ENCODE measurements around the gene CAMK2B. TPM values are rescaled to one million over a fixed set of nuclear protein-coding genes. Genes with fewer than 3 reads are reported as not detected.

The CAMK2B gene
- total RNA-seq, 1 donor from 2014 or later = 98.0 TPM

DNA sequence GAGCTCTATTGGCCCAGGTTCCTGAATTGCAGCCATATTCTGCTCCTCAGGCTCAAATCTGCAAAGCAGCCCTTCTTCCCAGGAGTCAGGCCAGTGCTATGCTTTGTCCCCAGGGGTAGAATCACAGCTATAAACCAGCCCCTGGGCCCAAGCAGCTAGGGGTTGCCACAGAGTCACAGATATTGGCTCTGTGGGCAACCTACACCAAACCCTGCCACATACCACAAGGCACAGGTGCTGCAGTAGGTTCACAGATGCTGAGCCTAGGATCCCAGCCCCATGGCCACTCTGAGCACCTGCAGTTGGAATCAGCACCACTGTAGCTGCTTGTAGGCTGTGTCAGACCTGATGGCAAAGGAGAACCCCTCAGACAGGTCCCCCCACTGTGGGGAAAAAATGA, 43.1 kb upstream of the CAMK2B start:
- Histone ChIP-seq H3K9me3 (replicated peaks) (no peaks in the 10 kb centered on the region), H3K4me1 (no peaks in the 10 kb centered on the region), H3K27ac (replicated peaks) (no peak overlapping the region), H3K27me3 (ENCODE audit: low read depth) (peaks cover 14% of the 10 kb centered on the region), H3K4me3 (no peak overlapping the region), H3K36me3 (no peaks in the 10 kb centered on the region)
- intact Hi-C loops (cut with micrococcal nuclease) = no loop called here
- TF ChIP-seq, protein P1, sequence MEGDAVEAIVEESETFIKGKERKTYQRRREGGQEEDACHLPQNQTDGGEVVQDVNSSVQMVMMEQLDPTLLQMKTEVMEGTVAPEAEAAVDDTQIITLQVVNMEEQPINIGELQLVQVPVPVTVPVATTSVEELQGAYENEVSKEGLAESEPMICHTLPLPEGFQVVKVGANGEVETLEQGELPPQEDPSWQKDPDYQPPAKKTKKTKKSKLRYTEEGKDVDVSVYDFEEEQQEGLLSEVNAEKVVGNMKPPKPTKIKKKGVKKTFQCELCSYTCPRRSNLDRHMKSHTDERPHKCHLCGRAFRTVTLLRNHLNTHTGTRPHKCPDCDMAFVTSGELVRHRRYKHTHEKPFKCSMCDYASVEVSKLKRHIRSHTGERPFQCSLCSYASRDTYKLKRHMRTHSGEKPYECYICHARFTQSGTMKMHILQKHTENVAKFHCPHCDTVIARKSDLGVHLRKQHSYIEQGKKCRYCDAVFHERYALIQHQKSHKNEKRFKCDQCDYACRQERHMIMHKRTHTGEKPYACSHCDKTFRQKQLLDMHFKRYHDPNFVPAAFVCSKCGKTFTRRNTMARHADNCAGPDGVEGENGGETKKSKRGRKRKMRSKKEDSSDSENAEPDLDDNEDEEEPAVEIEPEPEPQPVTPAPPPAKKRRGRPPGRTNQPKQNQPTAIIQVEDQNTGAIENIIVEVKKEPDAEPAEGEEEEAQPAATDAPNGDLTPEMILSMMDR (IDR thresholded peaks at IDR 0.05; ENCODE audit: borderline replicate concordance) = no peak
- DNase-seq = no peak

DNA sequence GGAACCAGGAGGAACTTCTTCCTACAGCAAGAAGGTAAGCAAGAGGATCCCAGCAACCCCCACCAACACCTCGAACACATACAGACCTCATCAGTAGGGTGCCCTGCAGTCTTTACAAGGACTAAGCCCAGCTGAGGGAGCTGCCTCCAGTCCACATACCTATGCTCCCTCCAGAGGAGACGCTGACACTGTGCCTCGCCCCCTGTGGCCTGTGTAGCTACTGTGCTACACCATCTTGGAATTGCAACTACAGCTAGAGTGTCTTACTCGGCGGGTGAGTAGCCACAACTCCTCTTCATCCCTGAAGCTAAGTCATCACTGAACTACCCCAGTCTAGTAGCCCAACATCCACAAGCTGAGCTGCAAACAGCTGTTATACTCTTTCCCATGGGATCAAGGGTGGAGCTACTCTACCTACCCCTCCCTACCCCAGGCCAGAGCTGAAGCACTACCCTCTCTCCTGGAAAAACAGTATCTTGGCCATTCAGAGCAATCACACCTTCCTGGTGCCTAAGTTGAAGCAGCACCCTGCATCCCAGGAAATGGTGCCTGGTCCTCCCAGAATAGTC, 42.2 kb upstream of the CAMK2B start:
- Histone ChIP-seq H3K9me3 (replicated peaks) (no peaks in the 10 kb centered on the region), H3K4me1 (no peaks in the 10 kb centered on the region), H3K27ac (replicated peaks) (no peak overlapping the region), H3K36me3 (no peaks in the 10 kb centered on the region), H3K4me3 (no peak overlapping the region), H3K27me3 (ENCODE audit: low read depth) (peaks cover 14% of the 10 kb centered on the region)
- TF ChIP-seq, protein P1 (IDR thresholded peaks at IDR 0.05; ENCODE audit: borderline replicate concordance) = no peak
- intact Hi-C loops (cut with micrococcal nuclease) = no loop called here
- DNase-seq = no peak

DNA sequence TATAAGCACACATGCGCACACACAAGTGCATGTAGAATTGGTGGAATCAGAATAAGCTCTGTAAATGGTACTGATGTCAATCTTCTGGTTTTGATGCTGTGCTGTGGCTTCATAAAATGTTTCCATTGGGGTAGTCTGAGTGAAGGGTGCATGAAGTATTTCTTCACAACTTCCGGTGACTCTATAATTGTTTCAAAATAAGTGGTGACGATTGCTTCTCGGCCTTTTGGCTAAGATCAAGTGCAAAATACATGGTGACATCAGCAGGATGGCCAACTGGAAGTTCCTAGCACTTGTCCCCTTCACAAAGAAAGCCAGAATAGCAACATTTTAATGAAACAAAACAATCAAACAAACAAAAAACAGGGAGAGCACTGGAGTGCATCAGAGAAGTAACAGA, 41.6 kb upstream of the CAMK2B start:
- H3K27me3 ChIP-seq (ENCODE audit: low read depth) = peaks cover 14% of the 10 kb centered on the region
- H3K4me1 ChIP-seq = no peaks in the 10 kb centered on the region
- intact Hi-C loops (cut with micrococcal nuclease) = no loop called here
- no peak overlapping the region for H3K27ac ChIP-seq (replicated peaks)
- no peaks in the 10 kb centered on the region for H3K9me3 ChIP-seq (replicated peaks)
- TF ChIP-seq, protein P1 (IDR thresholded peaks at IDR 0.05; ENCODE audit: borderline replicate concordance) = no peak
- DNase-seq = no peak
- no peak overlapping the region for H3K4me3 ChIP-seq
- no peaks in the 10 kb centered on the region for H3K36me3 ChIP-seq

DNA sequence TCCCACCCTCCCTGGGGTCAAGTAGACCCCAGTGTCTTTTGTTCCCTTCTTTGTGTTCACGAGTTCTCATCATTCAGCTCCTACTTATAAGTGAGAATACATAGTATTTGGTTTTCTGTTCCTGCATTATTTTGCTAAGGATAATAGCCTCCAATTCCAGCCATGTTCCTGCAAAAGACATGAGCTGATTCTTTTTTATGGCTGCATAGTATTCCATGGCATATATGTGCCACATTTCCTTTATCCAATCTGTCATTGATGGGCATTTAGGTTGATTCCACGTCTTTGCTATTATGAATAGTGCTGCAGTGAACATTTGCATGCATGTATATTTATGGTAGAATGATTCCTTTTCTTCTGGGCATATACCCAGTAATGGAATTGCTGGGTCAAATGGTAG, 28.3 kb upstream of the CAMK2B start:
- Histone ChIP-seq H3K36me3 (no peaks in the 10 kb centered on the region), H3K9me3 (replicated peaks) (peaks cover 18% of the 10 kb centered on the region), H3K4me3 (no peak overlapping the region), H3K27me3 (ENCODE audit: low read depth) (no peaks in the 10 kb centered on the region), H3K4me1 (peaks cover 10% of the 10 kb centered on the region), H3K27ac (replicated peaks) (no peak overlapping the region)
- TF ChIP-seq, protein P1 (IDR thresholded peaks at IDR 0.05; ENCODE audit: borderline replicate concordance) = no peak
- DNase-seq = no peak
- intact Hi-C loops (cut with micrococcal nuclease) = no loop called here

DNA sequence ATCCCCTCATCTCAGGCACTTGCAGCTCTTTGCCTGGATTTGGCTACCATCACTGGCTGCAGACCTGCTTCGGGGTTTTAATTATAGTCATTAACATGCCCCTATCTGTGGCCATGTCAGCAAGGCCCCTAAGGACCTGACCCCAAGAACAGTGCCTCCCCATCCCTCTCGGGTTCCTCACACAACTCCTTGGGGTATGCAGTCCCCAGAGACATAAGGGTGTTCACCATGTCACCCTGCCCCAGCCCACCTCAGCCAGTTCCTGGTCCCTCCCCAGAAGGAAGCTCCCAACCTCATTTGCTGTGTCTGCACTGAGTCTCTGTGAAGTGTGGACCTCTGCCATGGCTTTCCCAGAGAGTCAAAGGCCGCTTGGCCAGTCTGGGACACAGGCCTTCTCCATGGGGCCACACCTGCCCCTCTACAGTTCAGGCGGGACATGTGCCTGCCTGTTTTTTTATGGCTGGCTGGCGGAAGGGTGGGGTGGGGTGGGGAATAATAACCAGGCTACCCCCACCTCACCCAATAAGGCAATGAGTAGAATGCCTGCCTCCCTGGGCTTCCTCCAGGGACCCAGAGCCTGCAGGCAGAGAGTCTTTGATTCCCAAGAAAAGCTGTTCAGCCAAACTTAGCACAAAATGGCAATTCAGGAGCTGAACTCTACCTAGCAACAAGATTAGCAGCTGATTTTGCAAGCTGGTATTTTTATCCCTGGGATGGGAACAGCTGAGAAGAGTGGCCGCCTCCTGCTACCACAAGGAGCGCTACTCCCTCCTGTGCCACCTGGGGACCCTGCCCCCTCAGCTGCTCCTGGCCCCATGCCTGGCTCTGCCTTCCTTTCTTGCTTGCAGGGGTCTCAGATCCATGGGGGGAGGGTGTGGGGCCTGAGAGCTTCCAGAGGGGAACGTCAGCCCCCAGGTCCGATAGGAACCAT, 23.7 kb upstream of the CAMK2B start:
- intact Hi-C loops (cut with micrococcal nuclease) = no loop called here
- TF ChIP-seq, protein P1 (IDR thresholded peaks at IDR 0.05; ENCODE audit: borderline replicate concordance) = peak; percentile 15
- Histone ChIP-seq H3K36me3 (no peaks in the 10 kb centered on the region), H3K9me3 (replicated peaks) (peaks cover 8% of the 10 kb centered on the region), H3K4me3 (no peak overlapping the region), H3K27me3 (ENCODE audit: low read depth) (no peaks in the 10 kb centered on the region), H3K27ac (replicated peaks) (no peak overlapping the region), H3K4me1 (peaks cover 24% of the 10 kb centered on the region)
- no peak for DNase-seq

All from left ventricle myocardium inferior (tissue), 1 donor.